GM12878 (cell line): ENCODE results near the gene DNA2. TPM values are rescaled to one million over a fixed set of nuclear protein-coding genes. Genes with fewer than 3 reads are reported as not detected.

Experiments used
- ATAC-seq: fragments of 200-7000 bp; cut with Tn5 transposase; 3 replicates; pipeline ENCODE4 v1.9.1; 2020; ENCODE audit warnings: mild to moderate bottlenecking, moderate library complexity
- BruUV-seq: library from RNA; stranded (reverse); fragments of 400-500 nt; replicated peaks from 2 replicates; lab custom pipeline; 2021; lab: Mats Ljungman, UMichigan
- CTCF ChIA-PET: fragments of 300-600 bp; sonication (Branson Sonifier 250); formaldehyde crosslinking; extraction: SDS; loops from one replicate; lab custom pipeline; 2021; ENCODE audit warnings: inconsistent platforms; lab: Yijun Ruan, JAX
- POLR2A ChIA-PET: fragments of 350-600 bp; formaldehyde crosslinking; extraction: SDS; loops from one replicate; lab custom pipeline; 2021; ENCODE audit warnings: inconsistent platforms; lab: Charles Lee
- RAD21 ChIA-PET: fragments of 300-600 bp; sonication (Branson Sonifier 250); formaldehyde crosslinking; loops from one replicate; lab custom pipeline; 2023; ENCODE audit warnings: antibody characterized with exemption; ENCODE audit not compliant: unreplicated experiment; lab: Charles Lee
- SMC1A ChIA-PET: fragments of 300-600 bp; sonication (Branson Sonifier 250); formaldehyde crosslinking; loops from one replicate; lab custom pipeline; 2023; ENCODE audit not compliant: unreplicated experiment, uncharacterized antibody; lab: Charles Lee
- DNase-seq: peaks from one replicate; pipeline ENCODE4 v3.0.0-alpha.2; 2011; ENCODE audit warnings: low read depth, low spot score
- FAIRE-seq: peaks from 3 replicates; lab custom pipeline; 2011; peaks lifted over from hg19 to GRCh38; lab: Jason Lieb, UNC
- H2AFZ ChIP-seq: 2 replicates; pipeline ENCODE4 v1.6.0; 2011; ENCODE audit warnings: low read depth, low read length, control low read depth; ENCODE audit not compliant: control insufficient read depth
- H3K27ac ChIP-seq: 2 replicates; pipeline ENCODE4 v1.5.1; 2011; ENCODE audit warnings: control low read depth; ENCODE audit not compliant: control insufficient read depth, insufficient read depth
- H3K27me3 ChIP-seq, 2 experiments: replicated peaks in 1 of 2; 2 replicates each; pipeline versions ENCODE4 v1.6.0 to v1.6.1; 2011; ENCODE audit warnings: low read length in 1 of 2; ENCODE audit not compliant: control insufficient read depth in 2 of 2, insufficient read depth in 2 of 2
- H3K36me3 ChIP-seq, 2 experiments: 2 replicates each; pipeline ENCODE4 v1.5.1; 2011; ENCODE audit warnings: low read length in 1 of 2; ENCODE audit not compliant: control insufficient read depth in 2 of 2, insufficient read depth in 2 of 2
- H3K4me1 ChIP-seq: 2 replicates; pipeline ENCODE4 v1.6.1; 2011; ENCODE audit warnings: mild to moderate bottlenecking, low read length, moderate library complexity, mixed read lengths; ENCODE audit not compliant: control insufficient read depth, insufficient read depth
- H3K4me2 ChIP-seq: 2 replicates; pipeline ENCODE4 v1.6.0; 2011; ENCODE audit warnings: control low read depth; ENCODE audit not compliant: control insufficient read depth, insufficient read depth
- H3K4me3 ChIP-seq: fragments of 200-600 bp; sonication (generic); 2 replicates; pipeline ENCODE4 v1.5.1; 2016
- H3K79me2 ChIP-seq: 2 replicates; pipeline ENCODE4 v1.6.0; 2011; ENCODE audit warnings: low read length; ENCODE audit not compliant: control insufficient read depth, insufficient read depth
- H3K9ac ChIP-seq: 2 replicates; pipeline ENCODE4 v1.8.0; 2011; ENCODE audit warnings: low read length, control low read depth, mixed read lengths; ENCODE audit not compliant: control insufficient read depth, insufficient read depth
- H3K9me3 ChIP-seq: replicated peaks from 3 replicates; pipeline ENCODE4 v1.5.1; 2011; ENCODE audit warnings: mild to moderate bottlenecking, low read length; ENCODE audit not compliant: control insufficient read depth, insufficient read depth
- H4K20me1 ChIP-seq: 2 replicates; pipeline ENCODE4 v1.6.0; 2011; ENCODE audit not compliant: control insufficient read depth, insufficient read depth
- BCL11A ChIP-seq: IDR thresholded peaks from 2 replicates; pipeline ENCODE4 v1.6.1; 2011; ENCODE audit warnings: low read depth, low read length
- BCL3 ChIP-seq: IDR thresholded peaks from 2 replicates; pipeline ENCODE4 v1.6.1; 2011; ENCODE audit warnings: borderline replicate concordance, low read depth, mild to moderate bottlenecking, moderate library complexity, low read length; ENCODE audit not compliant: insufficient read depth, poor library complexity, severe bottlenecking
- BHLHE40 ChIP-seq, 2 experiments: fragments of 450-650 bp in 1 of 2; IDR thresholded peaks; 2 replicates each; pipeline ENCODE4 v1.6.1; 2011 to 2017; ENCODE audit warnings: low read depth in 2 of 2, borderline replicate concordance in 1 of 2, improper control_type of control experiment in 1 of 2, low read length in 1 of 2, mild to moderate bottlenecking in 1 of 2
- ELK1 ChIP-seq: IDR thresholded peaks from 2 replicates; pipeline ENCODE4 v1.6.1; 2012; ENCODE audit warnings: low read depth, low read length, improper control_type of control experiment
- POLR2A ChIP-seq: IDR thresholded peaks from 2 replicates; pipeline ENCODE4 v1.6.1; 2011; ENCODE audit warnings: low read depth, mild to moderate bottlenecking, low read length
- RCOR1 ChIP-seq: conservative IDR thresholded peaks from 2 replicates; pipeline ENCODE4 v1.6.1; 2012; ENCODE audit warnings: low read depth, low read length, improper control_type of control experiment
- TAF1 ChIP-seq: IDR thresholded peaks from 2 replicates; pipeline ENCODE4 v1.6.1; 2011; ENCODE audit warnings: mild to moderate bottlenecking, low read depth, low read length, borderline replicate concordance
- ZNF592 ChIP-seq: fragments of 450-650 bp; IDR thresholded peaks from 2 replicates; pipeline ENCODE4 v1.6.1; 2017; ENCODE audit warnings: mild to moderate bottlenecking, moderate library complexity
- ZZZ3 ChIP-seq: IDR thresholded peaks from 2 replicates; pipeline ENCODE4 v1.6.1; 2011; ENCODE audit warnings: low read depth; ENCODE audit not compliant: control insufficient read depth, insufficient read length
- WGBS: methylation state at CpG from one replicate; pipeline ENCODE4 v1.1.6; 2016; ENCODE audit warnings: low lambda C conversion rate; ENCODE audit not compliant: insufficient replicate concordance, insufficient coverage; ENCODE audit errors: missing lambda C conversion rate; 5-methylcytosine and 5-hydroxymethylcytosine counted together
- in situ Hi-C: fragments of 300-500 bp; cut with MboI; formaldehyde crosslinking; loops from 9 replicates; pipeline ENCODE4 v1.14.3; 2018; ENCODE audit warnings: mixed read lengths
- intact Hi-C: fragments of 100-400 bp; cut with micrococcal nuclease; formaldehyde crosslinking; loops from one replicate; pipeline ENCODE4 v1.14.2; 2022; ENCODE audit not compliant: unreplicated experiment
- polyA plus RNA-seq, 11 experiments: library from polyadenylated mRNA; depleted of rRNA in 4 of 11; unstranded in 6 of 11; stranded (reverse) in 5 of 11; fragments of >200 nt; fragmentation: Nextera tagmentation in 4 of 11; fragmentation: Illumina TruSeq in 1 of 11; extraction: Ambion mirVana in 4 of 11; extraction: Trizol in 1 of 11; gene quantifications; 1 replicate in 1 of 11; 2 replicates in 10 of 11; pipeline versions ENCODE4 v1.2.1 to v1.2.3, GENCODE V29; 2011 to 2016; ENCODE audit warnings: inconsistent platforms in 2 of 11, missing spikeins in 2 of 11, low read depth in 1 of 11
- total RNA-seq, 4 experiments: library from RNA; depleted of rRNA in 3 of 4; stranded (reverse); fragments of >200 nt in 3 of 4; fragmentation: Illumina TruSeq in 1 of 4; extraction: Trizol in 1 of 4; gene quantifications; 2 replicates each; pipeline versions ENCODE4 v1.2.1 to v1.2.3, GENCODE V29; 2013 to 2021
- TF ChIP-seq, protein P1 (sequence below): fragments of 450-650 bp; IDR thresholded peaks from 2 replicates; pipeline ENCODE4 v1.6.1; 2017; ENCODE audit warnings: low read depth, mild to moderate bottlenecking, moderate library complexity

DNA2 gene
- total and polyA plus RNA-seq, 10 of the 15 experiments (the other 5 are each of a cell fraction or from before 2014, with no cell fraction given), result 17.7 to 41.8 (median 28.4) TPM

GRCh38 chr10:68502846-68503245, 31.1 kb upstream of the DNA2 start:
- Histone ChIP-seq H3K27ac (no peak overlapping the region), H3K36me3 (no peaks in the 10 kb centered on the region; a peak in 1 of 4 replicates), H3K9me3 (no peaks in the 10 kb centered on the region), H3K79me2 (no peaks in the 10 kb centered on the region), H3K4me3 (no peak overlapping the region), H3K4me1 (no peaks in the 10 kb centered on the region), H3K4me2 (no peak overlapping the region), H3K9ac (no peak overlapping the region), H3K27me3 (no peaks in the 10 kb centered on the region), H2AFZ (no peak overlapping the region), H4K20me1 (no peaks in the 10 kb centered on the region)
- DNase-seq (no peak), FAIRE-seq (no peak), ATAC-seq (no peak)
- in situ Hi-C loops (no loop called here), intact Hi-C loops (no loop called here)
- no TSS peak for BruUV-seq
- no peak for TF ChIP-seq BCL11A
- TF ChIP-seq ELK1, result no peak
- no peak for TF ChIP-seq BHLHE40 (IDR thresholded peaks at IDR 0.05; ENCODE audit: borderline replicate concordance in 1 of 2, low read depth in 2 of 2, low read length in 1 of 2)
- TF ChIP-seq BCL3, result no peak
- no peak for TF ChIP-seq ZZZ3
- TF ChIP-seq POLR2A, result no peak
- no peak for TF ChIP-seq ZNF592
- no peak for TF ChIP-seq RCOR1
- TF ChIP-seq TAF1, result no peak
- TF ChIP-seq, protein P1, sequence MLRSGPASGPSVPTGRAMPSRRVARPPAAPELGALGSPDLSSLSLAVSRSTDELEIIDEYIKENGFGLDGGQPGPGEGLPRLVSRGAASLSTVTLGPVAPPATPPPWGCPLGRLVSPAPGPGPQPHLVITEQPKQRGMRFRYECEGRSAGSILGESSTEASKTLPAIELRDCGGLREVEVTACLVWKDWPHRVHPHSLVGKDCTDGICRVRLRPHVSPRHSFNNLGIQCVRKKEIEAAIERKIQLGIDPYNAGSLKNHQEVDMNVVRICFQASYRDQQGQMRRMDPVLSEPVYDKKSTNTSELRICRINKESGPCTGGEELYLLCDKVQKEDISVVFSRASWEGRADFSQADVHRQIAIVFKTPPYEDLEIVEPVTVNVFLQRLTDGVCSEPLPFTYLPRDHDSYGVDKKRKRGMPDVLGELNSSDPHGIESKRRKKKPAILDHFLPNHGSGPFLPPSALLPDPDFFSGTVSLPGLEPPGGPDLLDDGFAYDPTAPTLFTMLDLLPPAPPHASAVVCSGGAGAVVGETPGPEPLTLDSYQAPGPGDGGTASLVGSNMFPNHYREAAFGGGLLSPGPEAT, result no peak
- RAD21 ChIA-PET, result no interaction called here
- WGBS, result 0% methylated on average over 1 of the region's 1 CpG
- SMC1A ChIA-PET, result no interaction called here
- CTCF ChIA-PET, result no interaction called here
- POLR2A ChIA-PET, result no interaction called here
